COR-L47 (cell line): Measurements from ENCODE around the gene STPG2.

ENCODE experiments used
- DNase-seq: peaks from one replicate; lab custom pipeline; 2025; lab: John Stamatoyannopoulos, UW

The STPG2 gene

DNA sequence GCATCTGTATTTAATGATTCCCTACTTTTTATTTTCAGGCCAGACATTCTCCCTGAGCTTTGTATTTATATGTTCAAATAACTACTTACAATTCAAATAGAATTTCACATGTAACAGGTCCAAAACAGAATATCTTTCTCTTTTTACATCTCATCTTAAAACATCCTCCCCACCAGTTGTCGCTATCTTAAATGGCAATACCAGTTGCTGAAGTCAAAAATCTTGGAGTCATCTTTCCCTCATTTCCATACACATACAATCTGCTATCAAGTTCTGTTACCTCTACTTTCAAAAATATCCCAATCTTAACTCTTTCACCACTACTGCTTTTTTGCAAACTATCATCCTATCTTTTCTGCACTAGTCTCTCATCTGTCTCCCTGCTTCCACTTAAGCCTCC, 330.5 kb downstream of the STPG2 start:
- no peak for DNase-seq

DNA sequence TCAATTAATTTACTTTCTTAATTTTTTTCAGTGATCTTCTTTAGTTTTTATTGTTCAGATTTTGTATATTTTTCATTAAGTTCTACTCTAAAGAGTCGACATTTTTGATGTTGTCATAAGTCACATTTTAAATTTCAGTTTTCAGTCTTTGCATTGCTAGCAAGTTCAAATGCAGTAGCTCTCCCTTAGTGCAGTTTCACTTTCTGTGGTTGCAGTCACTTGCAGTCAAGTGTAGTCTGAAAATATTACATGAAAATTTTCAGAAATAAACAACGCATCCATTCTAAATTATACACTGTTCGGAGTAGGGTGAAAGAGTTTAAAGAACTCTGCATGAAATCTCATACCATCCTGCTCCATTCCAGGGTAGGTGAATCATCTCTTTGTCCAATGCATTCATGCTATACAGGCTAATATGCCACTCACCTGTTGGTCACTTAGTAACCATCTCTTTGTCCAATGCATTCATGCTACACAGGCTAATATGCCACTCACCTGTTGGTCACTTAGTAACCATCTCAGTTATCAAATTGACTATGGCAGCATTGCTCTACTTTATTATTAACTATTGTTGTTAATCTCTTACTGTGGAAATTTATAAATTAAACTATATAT, 356.9 kb downstream of the STPG2 start:
- no peak for DNase-seq

DNA sequence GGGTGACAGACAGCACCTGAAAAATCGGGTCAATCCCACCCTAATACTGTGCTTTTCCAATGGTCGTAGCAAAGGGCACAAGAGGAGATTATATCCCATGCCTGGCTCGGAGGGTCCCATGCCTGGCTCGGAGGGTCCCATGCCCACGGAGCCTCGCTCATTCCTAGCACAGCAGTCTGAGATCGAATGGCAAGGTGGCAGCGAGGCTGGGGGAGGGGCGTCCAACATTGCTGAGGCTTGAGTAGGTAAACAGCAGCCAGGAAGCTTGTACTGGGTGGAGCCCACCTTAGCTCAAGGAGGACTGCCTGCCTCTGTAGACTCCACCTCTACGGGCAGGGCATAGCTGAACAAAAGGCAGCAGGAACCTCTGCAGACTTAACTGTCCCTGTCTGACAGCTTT, 365.1 kb downstream of the STPG2 start:
- no peak for DNase-seq

- no peak for DNase-seq
These were observed 368.8 kb downstream of the STPG2 start for GRCh38 chr4:97774347-97774989.

- DNase-seq, result no peak
These were observed 373.1 kb downstream of the STPG2 start for GRCh38 chr4:97770222-97770621.

- no peak for DNase-seq
These were observed 381.2 kb downstream of the STPG2 start for GRCh38 chr4:97762115-97762512.

DNA sequence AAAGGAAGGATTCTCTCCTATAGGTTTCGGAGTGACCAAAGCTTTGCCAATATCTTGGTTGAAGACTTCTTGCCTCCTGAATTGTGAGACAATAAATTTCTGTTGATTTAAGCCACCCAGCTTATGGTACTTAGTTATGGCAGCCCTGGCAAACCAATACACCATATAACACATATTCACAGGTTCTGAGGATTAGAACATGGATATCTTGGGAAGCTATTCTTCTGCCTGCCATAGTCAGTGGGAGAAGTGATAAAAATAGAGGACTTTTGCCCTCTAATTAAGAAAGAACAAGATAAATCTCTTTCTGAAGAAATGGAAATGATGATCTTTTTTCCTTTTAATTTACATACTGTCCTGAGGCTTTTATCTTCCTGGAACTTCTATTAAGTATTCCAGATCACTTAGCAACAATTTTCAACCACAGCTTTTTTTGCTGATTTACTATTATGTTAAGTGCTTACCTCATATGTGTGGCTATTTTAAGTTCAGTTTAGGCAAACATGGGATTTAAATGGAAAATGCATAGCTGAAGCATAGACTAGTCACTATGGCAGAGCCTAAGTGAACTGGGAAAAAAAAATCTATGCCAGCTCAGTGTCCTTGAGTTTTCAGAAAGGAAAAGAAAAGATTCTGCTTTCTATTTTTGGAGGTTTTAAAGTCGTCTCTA, 381.7 kb downstream of the STPG2 start:
- no peak for DNase-seq

- DNase-seq, result no peak
These were observed 383.5 kb downstream of the STPG2 start for GRCh38 chr4:97759785-97760184.

GRCh38 chr4:97752599-97752998, 390.7 kb downstream of the STPG2 start:
- DNase-seq, result no peak

DNA sequence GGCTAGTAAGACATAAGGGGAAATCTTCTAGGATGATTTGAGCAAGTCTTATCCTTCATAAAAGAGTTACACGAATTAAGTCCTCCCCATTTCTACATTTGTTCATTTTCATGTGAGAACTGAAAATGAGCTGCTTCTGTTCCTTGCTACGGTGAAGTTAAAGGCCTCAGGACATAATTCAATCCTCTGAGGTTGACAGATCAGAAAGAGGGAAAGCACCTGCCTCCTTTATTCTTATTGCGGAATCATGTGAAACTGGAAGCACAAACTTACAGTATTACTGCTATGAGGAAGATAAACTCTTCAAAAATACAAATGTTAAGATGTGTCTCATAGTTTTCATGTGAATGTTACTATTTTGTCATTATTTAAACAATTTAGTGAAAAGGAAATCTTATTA, 395.3 kb downstream of the STPG2 start:
- no peak for DNase-seq

DNA sequence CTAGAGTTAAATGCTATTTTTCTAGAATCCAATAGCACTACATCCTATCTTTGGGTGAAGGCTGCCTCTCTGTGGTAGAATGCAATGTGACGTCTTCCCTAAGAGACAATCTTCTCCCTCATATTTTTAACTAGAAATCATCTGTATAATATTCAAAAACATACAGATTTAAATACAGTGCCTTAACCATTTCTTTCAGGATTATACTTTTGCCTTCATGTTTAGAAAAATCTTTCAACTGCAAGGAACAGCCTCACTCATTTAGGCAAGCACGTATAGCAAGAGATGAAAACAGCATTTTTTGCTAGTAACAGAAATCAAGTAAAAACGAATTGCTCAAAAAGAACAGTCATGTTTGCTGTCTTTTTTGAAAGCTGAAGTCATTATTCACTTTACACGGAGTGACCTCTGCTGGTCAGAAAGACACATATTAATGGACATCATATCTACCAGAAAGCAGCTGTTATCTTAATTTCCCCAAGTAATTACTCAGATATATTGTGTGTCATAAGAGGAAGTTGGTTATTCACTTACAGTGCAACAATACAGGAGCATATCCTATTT, 422.3 kb downstream of the STPG2 start:
- DNase-seq, result peak; percentile 63

DNA sequence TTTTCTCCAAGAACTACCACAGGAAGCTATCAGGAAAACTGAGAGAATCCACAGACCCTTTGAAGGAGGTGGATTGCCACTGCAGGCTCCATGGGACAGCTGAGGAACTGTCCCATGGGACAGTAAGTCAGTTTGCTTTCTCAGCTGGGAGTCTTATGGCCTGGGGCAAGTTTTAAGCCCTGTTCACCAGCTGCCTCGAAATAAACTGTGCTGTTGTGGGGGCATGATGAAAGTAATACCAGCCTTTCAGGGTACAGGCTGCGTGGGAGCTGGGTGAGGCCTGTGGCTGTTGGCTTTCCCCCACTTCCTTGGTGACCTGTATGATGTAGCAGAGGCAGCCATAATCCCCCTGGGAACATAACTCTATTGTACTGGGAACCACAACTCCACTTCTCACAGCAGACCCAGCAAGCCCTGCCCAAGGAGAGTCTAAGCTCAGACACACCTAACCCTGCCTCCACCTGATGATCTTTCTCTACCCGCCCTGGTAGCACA, 452.1 kb downstream of the STPG2 start:
- no peak for DNase-seq

DNA sequence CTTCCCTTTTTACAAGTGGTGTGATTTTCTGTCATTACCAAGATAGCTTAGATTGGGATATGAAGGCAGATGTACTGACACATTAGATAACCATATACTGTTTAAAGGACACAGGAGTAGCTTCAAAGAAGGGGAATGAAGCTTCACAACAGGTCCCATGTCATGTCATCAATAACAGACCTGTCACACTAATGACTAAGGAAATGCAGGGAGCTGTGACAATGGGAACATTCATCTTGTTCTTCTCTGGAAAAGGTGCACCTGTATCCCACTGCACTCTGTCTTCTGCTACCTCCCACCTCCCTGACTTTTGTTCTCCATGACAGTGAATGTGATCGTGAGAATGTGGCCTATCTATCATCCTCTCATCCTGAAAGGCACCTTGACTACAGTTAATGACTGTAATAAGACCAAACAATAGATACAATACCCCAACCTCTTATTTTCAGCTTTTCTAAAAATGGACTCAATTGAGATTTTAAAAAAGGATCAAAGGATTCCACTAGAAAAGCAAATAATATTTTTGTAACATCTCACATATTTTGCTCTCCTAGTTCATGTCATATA, 472.5 kb downstream of the STPG2 start:
- DNase-seq, result peak; percentile 33

DNA sequence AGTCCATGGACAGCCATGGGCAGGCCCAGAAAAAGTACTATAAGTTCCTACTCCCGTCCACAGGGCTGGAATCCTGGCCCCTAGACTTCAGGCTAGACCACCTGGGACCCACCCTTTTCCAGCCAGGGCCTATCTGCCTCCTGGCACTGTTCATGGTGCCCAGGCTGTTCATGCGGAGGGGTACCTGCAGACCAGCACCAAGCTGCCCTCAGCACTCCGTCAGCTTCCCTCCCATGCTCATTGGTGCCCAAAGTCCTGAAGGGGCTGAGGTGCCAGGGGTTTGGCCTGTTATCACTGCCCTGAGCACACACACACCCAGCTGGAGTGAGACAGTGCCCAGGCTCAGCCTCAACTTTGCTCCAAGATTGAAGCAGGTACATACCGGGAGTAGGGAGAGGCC, 477.7 kb downstream of the STPG2 start:
- no peak for DNase-seq

GRCh38 chr4:97664741-97665140, 478.5 kb downstream of the STPG2 start:
- no peak for DNase-seq

GRCh38 chr4:97662133-97662532, 481.1 kb downstream of the STPG2 start:
- DNase-seq, result no peak

GRCh38 chr4:97656044-97656720, 487.1 kb downstream of the STPG2 start:
- no peak for DNase-seq

DNA sequence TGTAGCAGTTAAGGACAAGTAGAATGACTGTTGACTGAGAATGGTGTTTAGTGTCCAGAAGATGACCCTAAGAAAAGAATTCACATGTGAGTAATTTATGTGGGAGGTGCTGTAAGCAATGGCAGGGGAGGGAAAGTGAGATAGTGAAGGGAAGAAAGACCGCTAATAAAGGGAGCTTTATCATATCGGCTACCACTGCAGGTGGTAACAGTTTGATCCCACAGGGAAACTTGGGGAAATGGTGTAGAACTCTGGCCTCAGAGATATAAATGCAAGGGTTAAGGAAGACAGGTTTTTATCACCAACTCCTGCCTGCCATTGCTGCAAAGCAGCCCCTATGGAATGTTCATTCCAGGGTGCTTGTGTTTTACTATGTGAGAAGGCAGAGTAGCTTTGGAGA, 489.6 kb downstream of the STPG2 start:
- DNase-seq, result no peak

DNA sequence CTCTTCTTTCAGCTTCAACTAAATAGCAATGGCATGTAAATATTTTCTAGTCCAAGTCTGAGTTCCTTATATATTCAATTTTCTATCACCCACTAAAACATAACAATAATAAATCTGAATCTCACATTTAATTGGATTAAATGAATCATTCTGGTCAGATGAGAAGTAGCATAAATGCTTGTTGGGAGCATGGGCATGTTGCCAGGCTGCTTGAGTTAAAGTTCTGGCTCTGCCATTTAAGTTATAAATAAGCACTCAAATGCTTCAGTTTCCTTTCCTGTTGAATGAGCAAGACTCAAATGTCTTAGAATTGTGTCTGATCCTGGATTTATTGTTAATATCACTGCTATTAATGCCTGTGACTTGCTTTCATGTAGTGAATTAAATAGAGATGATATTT, 496.3 kb downstream of the STPG2 start:
- DNase-seq, result peak; percentile 8

- peak; percentile 2 for DNase-seq
These were observed 498.0 kb downstream of the STPG2 start for GRCh38 chr4:97645071-97645821.

DNA sequence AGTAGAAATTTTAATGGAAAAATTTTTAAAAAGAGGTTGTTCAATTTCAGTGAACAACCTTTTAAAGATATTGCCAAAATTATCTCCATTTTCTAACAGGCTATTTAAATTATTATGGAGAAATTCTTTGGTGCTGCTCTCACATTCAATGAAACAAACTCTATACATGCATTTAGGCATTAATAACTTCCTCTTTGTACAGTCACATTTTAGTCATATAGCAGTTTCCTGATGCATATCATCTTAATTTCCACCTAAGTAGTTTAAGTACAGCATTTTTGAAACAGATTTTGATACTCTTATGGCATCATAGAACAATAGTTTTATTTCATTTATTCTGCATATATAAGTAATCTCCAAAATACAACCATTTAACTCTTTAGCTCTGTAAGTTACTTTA, 500.1 kb downstream of the STPG2 start:
- DNase-seq, result no peak
